Endothelial cell of umbilical vein (primary cell): ENCODE data around the gene BABAM1. TPM values are rescaled to one million over a fixed set of nuclear protein-coding genes. Genes with fewer than 3 reads are reported as not detected.

Experiments
- BruUV-seq: library from RNA; stranded (reverse); fragments of 400-500 nt; replicated peaks from 2 replicates; lab custom pipeline; 2021; lab: Mats Ljungman, UMichigan
- CTCF ChIA-PET: fragments of 300-600, 350-600 bp; sonication (Branson Sonifier 250); formaldehyde crosslinking; loops from one replicate; lab custom pipeline; 2021; ENCODE audit warnings: antibody characterized with exemption, inconsistent platforms; lab: Charles Lee
- POLR2A ChIA-PET: fragments of 300-600, 350-600 bp; sonication (Branson Sonifier 250); formaldehyde crosslinking; loops from one replicate; lab custom pipeline; 2021; ENCODE audit warnings: antibody characterized with exemption, inconsistent platforms; lab: Charles Lee
- DNase-seq: peaks from one replicate; pipeline ENCODE4 v3.0.0-alpha.2; 2011; ENCODE audit warnings: low read depth, low spot score
- FAIRE-seq: peaks from 2 replicates; lab custom pipeline; 2011; peaks lifted over from hg19 to GRCh38; lab: Jason Lieb, UNC
- H2AFZ ChIP-seq: 2 replicates; pipeline ENCODE4 v1.6.0; 2012; ENCODE audit warnings: low read depth, low read length, control low read depth, inconsistent platforms
- H3K27ac ChIP-seq: 2 replicates; pipeline ENCODE4 v1.5.1; 2011; ENCODE audit warnings: low read depth, mild to moderate bottlenecking, control low read depth, low read length, moderate library complexity; ENCODE audit not compliant: insufficient read depth
- H3K27me3 ChIP-seq, 2 experiments: 2 replicates each; pipeline versions ENCODE4 v1.6.0 to v1.6.1; 2011; ENCODE audit warnings: low read length in 2 of 2, mixed read lengths in 1 of 2; ENCODE audit not compliant: control insufficient read depth in 2 of 2, insufficient read depth in 2 of 2
- H3K36me3 ChIP-seq, 2 experiments: 2 replicates in 1 of 2; 3 replicates in 1 of 2; pipeline ENCODE4 v1.5.1; 2011; ENCODE audit warnings: low read length in 2 of 2, mild to moderate bottlenecking in 1 of 2, moderate library complexity in 1 of 2; ENCODE audit not compliant: control insufficient read depth in 2 of 2, insufficient read depth in 2 of 2; ENCODE audit errors: extremely low read depth in 1 of 2
- H3K4me1 ChIP-seq: 3 replicates; pipeline ENCODE4 v1.5.1; 2011; ENCODE audit warnings: mild to moderate bottlenecking, low read length; ENCODE audit not compliant: control insufficient read depth, insufficient read depth; ENCODE audit errors: extremely low read depth
- H3K4me2 ChIP-seq: 2 replicates; pipeline ENCODE4 v1.6.1; 2011; ENCODE audit warnings: low read length, control low read depth, mixed read lengths; ENCODE audit not compliant: insufficient read depth
- H3K4me3 ChIP-seq, 3 experiments: fragments of 200-600 bp in 1 of 3; sonication (generic), shearing (Covaris generic) in 1 of 3; replicated peaks in 1 of 3; 2 replicates each; pipeline ENCODE4 v1.5.1; 2011 to 2016; ENCODE audit warnings: control low read depth in 3 of 3, low read length in 3 of 3, mild to moderate bottlenecking in 2 of 3, inconsistent platforms in 1 of 3, low read depth in 1 of 3, moderate library complexity in 1 of 3; ENCODE audit not compliant: insufficient read depth in 1 of 3
- H3K79me2 ChIP-seq: 2 replicates; pipeline ENCODE4 v1.6.0; 2012; ENCODE audit warnings: low read length, inconsistent platforms; ENCODE audit not compliant: control insufficient read depth, insufficient read depth
- H3K9ac ChIP-seq: replicated peaks from 2 replicates; pipeline ENCODE3; 2011; ENCODE audit warnings: low read length, control low read depth; ENCODE audit not compliant: insufficient read depth; ENCODE audit errors: extremely low read depth
- H3K9me1 ChIP-seq: replicated peaks from 3 replicates; pipeline ENCODE4 v1.6.0; 2011; ENCODE audit warnings: mild to moderate bottlenecking, low read length; ENCODE audit not compliant: control insufficient read depth, insufficient read depth; ENCODE audit errors: extremely low read depth
- H3K9me3 ChIP-seq: replicated peaks from 2 replicates; pipeline ENCODE4 v1.5.1; 2012; ENCODE audit warnings: low read length, inconsistent platforms; ENCODE audit not compliant: control insufficient read depth, insufficient read depth
- H4K20me1 ChIP-seq: replicated peaks from 2 replicates; pipeline ENCODE3; 2011; ENCODE audit warnings: mild to moderate bottlenecking, low read length; ENCODE audit not compliant: control insufficient read depth, insufficient read depth; ENCODE audit errors: extremely low read depth
- EZH2 ChIP-seq: IDR thresholded peaks from 2 replicates; pipeline ENCODE4 v1.6.1; 2012; ENCODE audit warnings: borderline replicate concordance, low read depth, mild to moderate bottlenecking, moderate library complexity, low read length, inconsistent platforms; ENCODE audit not compliant: severe bottlenecking
- FOS ChIP-seq: IDR thresholded peaks from 2 replicates; pipeline ENCODE4 v1.6.1; 2011; ENCODE audit warnings: mild to moderate bottlenecking, low read length, moderate library complexity, borderline replicate concordance; ENCODE audit not compliant: insufficient read depth
- GATA2 ChIP-seq: IDR thresholded peaks from 2 replicates; pipeline ENCODE4 v1.7.0; 2011; ENCODE audit warnings: low read depth, mild to moderate bottlenecking, moderate library complexity, mixed read lengths, low read length; ENCODE audit not compliant: insufficient read length, insufficient read depth
- JUN ChIP-seq: IDR thresholded peaks from 2 replicates; pipeline ENCODE4 v1.6.1; 2011; ENCODE audit warnings: borderline replicate concordance, low read depth; ENCODE audit not compliant: insufficient read length, insufficient read depth
- MYC ChIP-seq: IDR thresholded peaks from one replicate; pipeline ENCODE4 v1.6.1; 2011; ENCODE audit warnings: mild to moderate bottlenecking, low read depth, low read length
- POLR2A ChIP-seq: IDR thresholded peaks from 2 replicates; pipeline ENCODE4 v1.6.1; 2012; ENCODE audit warnings: low read depth, mild to moderate bottlenecking, control low read depth, low read length
- POLR2AphosphoS5 ChIP-seq: IDR thresholded peaks from 2 replicates; pipeline ENCODE4 v1.6.1; 2012; ENCODE audit warnings: low read depth, mild to moderate bottlenecking, control low read depth, low read length, moderate library complexity; ENCODE audit not compliant: insufficient read depth
- dilution Hi-C: fragments of 300-500 bp; cut with MboI; formaldehyde crosslinking; loops from one replicate; pipeline ENCODE4 v1.15.0; 2019; ENCODE audit warnings: low sequenced_read_pairs; ENCODE audit not compliant: extremely low pct_ligation_motif_present
- intact Hi-C: fragments of 100-400 bp; cut with micrococcal nuclease; formaldehyde crosslinking; loops from one replicate; pipeline ENCODE4 v1.10.0; 2022
- polyA plus RNA-seq, 4 experiments: library from polyadenylated mRNA; depleted of rRNA in 3 of 4; stranded (reverse) in 3 of 4; unstranded in 1 of 4; fragments of >200 nt; gene quantifications; 2 replicates each; pipeline versions ENCODE4 v1.2.1 to v1.2.3, GENCODE V29; 2011 to 2012; ENCODE audit warnings: missing spikeins in 1 of 4
- total RNA-seq: library from RNA; stranded (reverse); gene quantifications from 2 replicates; pipeline ENCODE4 v1.2.3, GENCODE V29; 2021
- TF ChIP-seq, protein P1 (sequence below): IDR thresholded peaks from 2 replicates; pipeline ENCODE4 v1.6.1; 2011; ENCODE audit not compliant: insufficient read depth, insufficient read length
- TF ChIP-seq, protein P2 (sequence below), 2 donors: IDR thresholded peaks; 1 replicate in 1 of 2; 2 replicates in 1 of 2; pipeline ENCODE4 v1.5.1; 2011; ENCODE audit warnings: low read length in 2 of 2, mild to moderate bottlenecking in 2 of 2, moderate library complexity in 2 of 2, control low read depth in 1 of 2, inconsistent platforms in 1 of 2, low read depth in 1 of 2; ENCODE audit not compliant: insufficient read depth in 1 of 2; ENCODE audit errors: extremely low read depth in 1 of 2

The BABAM1 gene
- total and polyA plus RNA-seq, 2 donors (not counting 3 experiments of a cell fraction or from before 2014, with no cell fraction given), result 118 to 140 TPM

DNA sequence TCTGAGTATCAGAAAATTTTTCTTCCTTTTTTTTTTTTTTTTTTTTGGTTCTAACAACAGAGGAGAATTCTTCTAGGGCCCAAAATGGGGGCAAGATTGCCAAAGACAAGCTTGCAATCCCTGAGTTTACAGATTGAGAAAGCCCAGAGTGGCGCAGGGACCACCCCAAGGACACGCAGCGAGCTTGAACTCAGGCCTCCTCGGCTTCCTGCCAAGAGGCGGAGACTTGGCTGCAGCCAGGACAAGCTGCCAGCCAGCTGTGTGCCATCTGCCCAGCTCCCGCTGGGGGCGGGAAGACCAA lies 37.9 kb downstream of the BABAM1 start:
- CTCF ChIA-PET, result interaction anchor here (0.6 to 3.3 kb wide), 16 partner anchors 8 to 114 kb away, joined by 3 to 70 read pairs (median 4); partner anchors contain the start of genes ANO8 and USE1
- no peak overlapping the region for H2AFZ ChIP-seq
- FAIRE-seq, result no peak

More for the DNA sequence above, 37.9 kb downstream of the BABAM1 start:
- intact Hi-C loops, result loop anchor here (1.0 kb wide), 1 partner anchor 13 kb away; no protein-coding TSS in a partner anchor
- Histone ChIP-seq H3K27me3 (no peaks in the 10 kb centered on the region), H3K4me1 (peaks cover 11% of the 10 kb centered on the region), H3K9ac (no peak overlapping the region), H3K4me3 (peak overlapping the region in 1 of 3 experiments; percentile 2), H4K20me1 (no peaks in the 10 kb centered on the region), H3K4me2 (peak overlapping the region; percentile 81), H3K9me3 (no peaks in the 10 kb centered on the region), H3K27ac (no peak overlapping the region), H3K79me2 (peaks cover 8% of the 10 kb centered on the region), H3K36me3 (no peaks in the 10 kb centered on the region), H3K9me1 (no peaks in the 10 kb centered on the region)
- dilution Hi-C loops, result no loop called here
- POLR2A ChIA-PET, result interaction anchor here (0.5 to 1.1 kb wide), 4 partner anchors 12 to 129 kb away, joined by 3 to 8 read pairs (median 4); no protein-coding TSS in a partner anchor
- no TSS peak for BruUV-seq
- TF ChIP-seq, protein P1, sequence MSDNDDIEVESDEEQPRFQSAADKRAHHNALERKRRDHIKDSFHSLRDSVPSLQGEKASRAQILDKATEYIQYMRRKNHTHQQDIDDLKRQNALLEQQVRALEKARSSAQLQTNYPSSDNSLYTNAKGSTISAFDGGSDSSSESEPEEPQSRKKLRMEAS, result no peak
- TF ChIP-seq, protein P2, sequence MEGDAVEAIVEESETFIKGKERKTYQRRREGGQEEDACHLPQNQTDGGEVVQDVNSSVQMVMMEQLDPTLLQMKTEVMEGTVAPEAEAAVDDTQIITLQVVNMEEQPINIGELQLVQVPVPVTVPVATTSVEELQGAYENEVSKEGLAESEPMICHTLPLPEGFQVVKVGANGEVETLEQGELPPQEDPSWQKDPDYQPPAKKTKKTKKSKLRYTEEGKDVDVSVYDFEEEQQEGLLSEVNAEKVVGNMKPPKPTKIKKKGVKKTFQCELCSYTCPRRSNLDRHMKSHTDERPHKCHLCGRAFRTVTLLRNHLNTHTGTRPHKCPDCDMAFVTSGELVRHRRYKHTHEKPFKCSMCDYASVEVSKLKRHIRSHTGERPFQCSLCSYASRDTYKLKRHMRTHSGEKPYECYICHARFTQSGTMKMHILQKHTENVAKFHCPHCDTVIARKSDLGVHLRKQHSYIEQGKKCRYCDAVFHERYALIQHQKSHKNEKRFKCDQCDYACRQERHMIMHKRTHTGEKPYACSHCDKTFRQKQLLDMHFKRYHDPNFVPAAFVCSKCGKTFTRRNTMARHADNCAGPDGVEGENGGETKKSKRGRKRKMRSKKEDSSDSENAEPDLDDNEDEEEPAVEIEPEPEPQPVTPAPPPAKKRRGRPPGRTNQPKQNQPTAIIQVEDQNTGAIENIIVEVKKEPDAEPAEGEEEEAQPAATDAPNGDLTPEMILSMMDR (IDR thresholded peaks at IDR 0.05; ENCODE audit: extremely low read depth in 1 of 2, insufficient read depth in 1 of 2, low read depth in 1 of 2, low read length in 2 of 2), result no peak
- TF ChIP-seq EZH2 (no peak), POLR2A (no peak), GATA2 (no peak), POLR2AphosphoS5 (no peak), MYC (no peak), FOS (no peak), JUN (no peak)
- DNase-seq, result no peak
